GM19324 (cell line): ENCODE results near the gene FCSK.
"Not testable (repeated sequence)": the region's sequence is repeated elsewhere in the genome, so short reads cannot be mapped to it uniquely, and the experiment has no call there.

Experiments used
- ATAC-seq: cut with Tn5 transposase; IDR thresholded peaks from one replicate; pipeline ENCODE4 v1.9.1; 2021; ENCODE audit warnings: mild to moderate bottlenecking, moderate library complexity; ENCODE audit not compliant: unreplicated experiment, low FRiP score

The FCSK gene

DNA sequence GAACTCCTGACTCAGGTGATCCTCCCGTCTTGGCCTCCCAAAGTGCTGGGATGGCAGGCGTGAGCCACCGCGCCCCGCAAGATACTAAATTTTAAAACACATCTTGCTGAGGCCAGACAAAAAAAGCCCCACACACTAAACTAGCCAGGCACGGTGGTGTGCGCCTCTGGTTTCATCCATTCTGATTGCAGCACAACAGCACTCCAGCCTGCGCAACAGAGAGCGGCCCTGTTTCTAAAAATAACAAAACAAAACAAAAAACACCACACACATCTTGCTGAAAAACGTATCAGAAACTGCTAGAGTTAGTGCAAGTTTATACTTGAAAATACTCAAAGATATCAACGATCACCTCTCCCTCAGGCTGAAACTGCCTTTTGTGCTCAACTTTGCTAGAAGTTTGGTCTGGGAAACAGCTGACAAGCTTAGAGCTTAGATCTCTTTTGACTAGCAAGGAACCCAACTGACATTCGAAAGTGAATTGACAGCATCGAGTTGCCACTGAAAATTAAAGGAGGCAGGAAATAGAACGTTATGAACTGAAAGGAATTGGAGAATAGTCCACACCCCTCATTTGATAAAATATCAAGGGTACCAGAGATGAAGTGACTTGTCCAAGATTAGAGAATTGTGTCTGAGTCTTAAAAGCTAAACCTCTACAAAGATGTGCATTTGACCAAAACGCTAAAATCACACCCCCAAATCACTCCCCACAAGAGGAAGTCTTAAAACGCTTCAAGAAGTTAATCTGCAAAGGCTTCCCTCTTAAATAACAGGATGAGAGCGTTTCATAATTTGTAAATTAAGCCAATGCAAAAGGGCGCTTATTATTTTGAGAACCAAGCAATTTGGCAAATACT lies 68.1 kb downstream of the FCSK start:
- ATAC-seq, result no peak

DNA sequence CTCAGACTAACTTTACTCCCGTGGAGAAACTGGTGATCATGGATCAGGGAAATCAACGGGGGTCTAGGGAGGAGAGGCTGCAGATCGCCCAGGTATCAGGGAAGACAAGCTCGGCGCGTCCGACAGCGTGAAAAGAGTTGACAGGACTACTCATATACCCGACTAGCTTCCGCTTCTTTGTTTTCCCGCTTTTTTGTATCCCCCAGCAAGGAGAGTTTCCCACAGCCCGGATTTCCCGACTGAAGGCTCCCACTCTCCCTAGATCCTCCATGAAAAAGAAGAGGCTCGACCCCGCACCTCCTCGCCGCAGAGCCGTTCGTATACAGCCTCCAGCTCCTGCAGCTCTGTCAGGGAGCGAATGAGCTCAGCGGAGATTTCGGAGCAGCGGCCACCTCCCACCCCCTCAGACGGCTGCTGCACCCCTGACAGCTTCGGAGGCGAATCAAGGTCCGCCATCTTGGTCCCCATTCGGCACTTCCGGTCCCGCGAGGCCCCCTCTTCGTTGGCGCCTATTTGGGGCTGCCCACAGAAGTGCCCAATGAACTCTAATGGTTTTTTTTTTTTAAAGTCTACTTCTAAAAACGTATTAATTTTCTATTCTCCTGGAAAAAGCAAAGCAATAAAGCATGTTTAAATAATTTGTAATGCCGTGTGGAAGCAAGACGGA lies 68.8 kb downstream of the FCSK start, which contains the start of gene COG4:
TSS of gene COG4 (minus strand) at position 479 of the 667 bp plus-strand sequence. CDS start at position 468, 11 bp downstream.
- ATAC-seq, result peak; percentile 56

DNA sequence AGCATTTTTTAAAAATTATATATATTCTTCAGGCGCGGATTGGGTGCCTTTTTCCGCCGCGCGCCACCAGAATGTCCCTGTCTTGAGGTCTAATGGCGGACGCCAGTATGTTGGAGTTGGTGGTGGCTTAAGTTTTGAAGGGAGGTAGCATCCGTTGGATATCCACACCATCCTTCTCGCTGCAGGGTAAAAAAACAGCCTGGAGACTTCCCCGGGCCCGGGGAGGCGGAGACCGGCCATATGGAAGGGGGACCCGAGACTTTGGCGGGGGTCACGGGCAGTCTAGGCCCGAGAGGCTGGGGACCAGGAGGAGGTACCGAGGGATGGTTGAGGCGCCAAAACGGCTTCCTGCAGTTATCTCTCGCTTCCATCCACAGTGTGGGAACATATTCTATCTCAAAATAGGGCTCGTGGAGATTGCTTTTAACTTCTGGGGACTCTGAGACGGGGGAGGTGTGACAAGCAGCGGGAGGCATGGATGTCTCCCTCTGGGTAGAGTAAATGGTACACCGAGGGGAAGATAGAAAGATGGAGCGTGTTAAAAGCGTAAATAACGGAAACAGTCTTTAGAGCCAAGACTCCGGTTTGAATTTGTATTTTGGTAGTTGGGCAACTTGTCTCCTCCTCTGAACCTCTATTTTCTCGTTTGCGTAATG lies 69.5 kb downstream of the FCSK start, which contains the start of gene SF3B3:
TSS of gene SF3B3 (plus strand) at position 74 of the 656 bp plus-strand sequence. CDS start 2,841 bp downstream, outside the sequence.
- ATAC-seq, result peak; percentile 59

- not testable (repeated sequence) for ATAC-seq
Observed at GRCh38 chr16:70524399-70524825, 70.0 kb downstream of the FCSK start.

- ATAC-seq, result no peak
Observed at GRCh38 chr16:70526403-70526802, 72.0 kb downstream of the FCSK start.

- ATAC-seq, result no peak
Observed at GRCh38 chr16:70527315-70527996, 73.1 kb downstream of the FCSK start.

GRCh38 chr16:70529051-70529777 lies 74.8 kb downstream of the FCSK start:
- ATAC-seq, result no peak
